Progenitor cell of endocrine pancreas (in vitro differentiated cells): ENCODE results near the gene ZNF57. TPM values are rescaled to one million over a fixed set of nuclear protein-coding genes. Genes with fewer than 3 reads are reported as not detected.
"Not testable (repeated sequence)": the region's sequence is repeated elsewhere in the genome, so short reads cannot be mapped to it uniquely, and the experiment has no call there.

Source experiments
- DNase-seq: peaks from one replicate; pipeline ENCODE4 v3.0.0; 2021; ENCODE audit warnings: low spot score; ENCODE audit not compliant: unreplicated experiment
- H3K27ac Mint-ChIP-seq: 2 replicates; pipeline ENCODE4 v1.8.0; 2021; ENCODE audit warnings: mild to moderate bottlenecking, moderate library complexity, mixed read lengths
- H3K27me3 Mint-ChIP-seq: 2 replicates; pipeline ENCODE4 v1.8.0; 2021; ENCODE audit warnings: mixed read lengths
- H3K36me3 Mint-ChIP-seq: 2 replicates; pipeline ENCODE4 v1.8.0; 2022; ENCODE audit warnings: mixed read lengths; ENCODE audit not compliant: insufficient read depth
- H3K4me1 Mint-ChIP-seq: 2 replicates; pipeline ENCODE4 v1.8.0; 2021; ENCODE audit warnings: low read depth, mixed read lengths
- H3K4me3 Mint-ChIP-seq: 2 replicates; pipeline ENCODE4 v1.8.0; 2021; ENCODE audit warnings: low read depth, mild to moderate bottlenecking, moderate library complexity, mixed read lengths
- H3K9me3 Mint-ChIP-seq: 2 replicates; pipeline ENCODE4 v1.8.0; 2021; ENCODE audit warnings: low read depth, mixed read lengths
- total RNA-seq: library from RNA; stranded (reverse); gene quantifications from 2 replicates; pipeline ENCODE4 v1.2.1, GENCODE V29; 2021
- TF ChIP-seq, protein P1 (sequence below): fragments of 200-600 bp; sonication (generic); IDR thresholded peaks from one replicate; pipeline ENCODE4 v1.5.0; 2021; ENCODE audit warnings: antibody characterized with exemption, mild to moderate bottlenecking; ENCODE audit not compliant: unreplicated experiment

ZNF57 gene
- total RNA-seq, 1 donor from 2014 or later, result 3.8 TPM

DNA sequence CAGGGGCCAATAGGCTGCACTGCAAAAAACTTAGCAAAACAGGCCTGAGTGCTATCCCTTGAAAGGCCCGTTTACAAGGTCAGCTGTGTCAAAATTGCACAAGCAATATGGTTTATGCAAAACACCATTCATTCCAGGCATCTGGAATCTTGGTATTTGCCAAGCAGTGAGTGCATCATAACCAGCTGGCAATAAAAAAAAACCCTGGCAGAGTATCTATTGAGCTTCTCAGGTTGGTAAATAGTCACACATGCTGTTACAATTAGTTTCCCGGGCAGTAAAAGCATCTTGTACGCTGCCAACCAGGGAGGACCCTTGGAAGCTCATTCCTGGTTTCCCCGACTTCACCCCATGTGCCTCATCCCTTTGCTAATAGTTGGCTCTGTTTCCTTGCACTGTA lies 22.8 kb downstream of the ZNF57 start:
- TF ChIP-seq, protein P1, sequence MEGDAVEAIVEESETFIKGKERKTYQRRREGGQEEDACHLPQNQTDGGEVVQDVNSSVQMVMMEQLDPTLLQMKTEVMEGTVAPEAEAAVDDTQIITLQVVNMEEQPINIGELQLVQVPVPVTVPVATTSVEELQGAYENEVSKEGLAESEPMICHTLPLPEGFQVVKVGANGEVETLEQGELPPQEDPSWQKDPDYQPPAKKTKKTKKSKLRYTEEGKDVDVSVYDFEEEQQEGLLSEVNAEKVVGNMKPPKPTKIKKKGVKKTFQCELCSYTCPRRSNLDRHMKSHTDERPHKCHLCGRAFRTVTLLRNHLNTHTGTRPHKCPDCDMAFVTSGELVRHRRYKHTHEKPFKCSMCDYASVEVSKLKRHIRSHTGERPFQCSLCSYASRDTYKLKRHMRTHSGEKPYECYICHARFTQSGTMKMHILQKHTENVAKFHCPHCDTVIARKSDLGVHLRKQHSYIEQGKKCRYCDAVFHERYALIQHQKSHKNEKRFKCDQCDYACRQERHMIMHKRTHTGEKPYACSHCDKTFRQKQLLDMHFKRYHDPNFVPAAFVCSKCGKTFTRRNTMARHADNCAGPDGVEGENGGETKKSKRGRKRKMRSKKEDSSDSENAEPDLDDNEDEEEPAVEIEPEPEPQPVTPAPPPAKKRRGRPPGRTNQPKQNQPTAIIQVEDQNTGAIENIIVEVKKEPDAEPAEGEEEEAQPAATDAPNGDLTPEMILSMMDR, result no peak
- no peak overlapping the region for H3K4me3 Mint-ChIP-seq
- H3K9me3 Mint-ChIP-seq, result peaks cover 9% of the 10 kb centered on the region
- DNase-seq, result no peak
- H3K27me3 Mint-ChIP-seq, result no peaks in the 10 kb centered on the region
- H3K36me3 Mint-ChIP-seq, result peaks cover 26% of the 10 kb centered on the region
- H3K27ac Mint-ChIP-seq, result no peak overlapping the region
- no peaks in the 10 kb centered on the region for H3K4me1 Mint-ChIP-seq

DNA sequence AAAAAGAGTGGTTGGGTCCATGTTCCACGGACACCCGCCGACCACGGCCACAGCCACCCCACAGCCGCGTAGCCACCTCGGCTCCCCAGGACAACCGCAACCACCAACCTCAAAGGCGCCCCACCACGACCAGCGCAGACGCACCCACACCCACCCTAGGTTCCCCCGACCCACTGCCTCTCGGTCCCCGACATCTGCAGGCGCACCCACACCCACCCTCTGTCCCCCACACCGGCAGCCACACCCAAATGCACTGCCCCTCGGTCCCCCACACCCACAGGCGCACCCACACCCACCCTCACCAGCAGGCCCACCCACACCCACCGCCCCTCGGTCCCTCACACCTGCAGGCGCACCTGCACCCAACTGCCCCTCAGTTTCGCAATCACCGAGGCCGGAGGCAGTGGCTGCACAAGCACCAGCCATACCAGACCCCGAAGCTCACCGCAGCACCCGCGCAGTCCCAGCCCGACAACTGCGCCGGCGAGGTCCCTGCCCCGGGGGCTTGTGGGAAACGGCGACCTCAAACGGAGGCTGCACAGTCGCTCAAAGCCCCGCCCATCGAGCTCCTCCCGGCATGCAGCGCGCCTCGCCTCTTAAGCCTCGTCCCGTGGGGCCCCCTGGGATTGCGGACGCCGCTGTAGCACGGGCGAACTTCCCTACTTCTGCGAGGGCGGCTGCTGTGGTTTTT lies 25.8 kb downstream of the ZNF57 start:
- H3K27ac Mint-ChIP-seq, result no peak overlapping the region
- no peak for DNase-seq
- H3K4me3 Mint-ChIP-seq, result no peak overlapping the region
- H3K36me3 Mint-ChIP-seq, result peaks cover 26% of the 10 kb centered on the region
- H3K9me3 Mint-ChIP-seq, result peaks cover 9% of the 10 kb centered on the region
- TF ChIP-seq, protein P1, result no peak
- H3K4me1 Mint-ChIP-seq, result no peaks in the 10 kb centered on the region
- no peaks in the 10 kb centered on the region for H3K27me3 Mint-ChIP-seq

DNA sequence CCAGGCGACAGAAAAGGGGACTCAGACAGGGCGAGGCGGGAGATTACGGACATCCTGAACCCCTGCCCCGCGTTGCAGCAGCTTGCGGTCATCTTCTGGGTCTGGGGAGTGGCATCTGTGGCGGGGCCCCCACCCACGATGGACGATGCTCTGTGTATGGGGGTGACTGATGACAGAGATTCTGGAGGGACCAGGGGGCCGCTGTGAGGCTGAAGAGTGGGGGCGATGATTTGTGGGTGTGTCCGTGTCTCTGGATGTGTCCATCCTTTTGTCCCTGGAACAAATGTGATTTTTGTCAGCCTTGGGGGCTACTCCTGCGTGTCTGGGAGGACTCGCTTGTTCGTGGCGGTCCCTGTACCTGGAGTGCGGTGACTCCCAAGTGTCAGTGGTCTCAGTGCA lies 26.3 kb downstream of the ZNF57 start:
- Mint-ChIP-seq H3K4me3 (no peak overlapping the region), H3K27ac (no peak overlapping the region), H3K9me3 (peaks cover 11% of the 10 kb centered on the region), H3K4me1 (no peaks in the 10 kb centered on the region), H3K36me3 (peaks cover 29% of the 10 kb centered on the region), H3K27me3 (no peaks in the 10 kb centered on the region)
- TF ChIP-seq, protein P1, result no peak
- no peak for DNase-seq

DNA sequence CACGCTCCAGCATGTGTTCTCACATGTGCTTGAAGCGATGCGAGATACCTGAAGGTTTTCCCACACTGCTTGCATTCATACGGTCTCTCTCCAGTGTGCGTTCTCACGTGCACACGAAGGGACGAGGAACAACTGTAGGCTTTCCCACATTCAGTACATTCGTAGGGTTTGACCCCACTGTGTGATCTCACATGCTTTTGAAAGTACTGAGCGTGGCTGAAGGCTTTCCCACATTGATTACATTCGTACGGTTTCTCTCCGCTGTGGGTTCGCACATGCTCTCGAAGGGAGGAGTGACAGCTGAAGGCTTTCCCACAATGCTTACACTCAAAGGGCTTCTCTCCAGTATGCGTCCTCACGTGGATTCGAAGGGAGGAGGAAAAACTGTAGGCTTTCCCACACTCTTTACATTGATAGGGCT lies 32.8 kb downstream of the ZNF57 start:
- TF ChIP-seq, protein P1, result no peak
- no peak for DNase-seq
- no peak overlapping the region for H3K4me3 Mint-ChIP-seq
- peaks cover 38% of the 10 kb centered on the region for H3K9me3 Mint-ChIP-seq
- H3K27ac Mint-ChIP-seq, result peak overlapping the region; percentile 96
- H3K27me3 Mint-ChIP-seq, result no peaks in the 10 kb centered on the region
- peaks cover 71% of the 10 kb centered on the region for H3K36me3 Mint-ChIP-seq
- no peaks in the 10 kb centered on the region for H3K4me1 Mint-ChIP-seq

DNA sequence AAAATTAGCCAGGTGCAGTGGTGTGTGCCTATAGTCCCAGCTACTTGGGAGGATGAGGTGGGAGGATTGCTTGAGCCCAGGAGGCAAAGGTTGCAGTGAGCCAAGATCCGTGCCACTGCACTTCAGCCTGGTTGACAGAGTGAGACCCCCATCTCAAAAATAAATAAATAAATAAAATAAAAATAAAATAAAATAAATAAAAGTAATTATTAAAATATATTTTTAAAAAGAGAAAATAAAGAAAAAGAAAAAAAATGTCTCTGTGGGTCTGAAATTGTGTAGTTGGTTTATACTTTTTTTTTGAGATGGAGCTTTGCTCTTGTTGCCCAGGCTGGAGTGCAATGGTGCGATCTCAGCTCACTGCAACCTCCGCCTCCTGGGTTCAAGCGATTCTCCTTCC lies 35.1 kb downstream of the ZNF57 start:
- not testable (repeated sequence) for H3K4me1 Mint-ChIP-seq, H3K27ac Mint-ChIP-seq, H3K4me3 Mint-ChIP-seq, DNase-seq, H3K27me3 Mint-ChIP-seq
- Mint-ChIP-seq H3K9me3 (peaks cover 34% of the 10 kb centered on the region), H3K36me3 (peaks cover 73% of the 10 kb centered on the region)
